ENCODE measurements around the gene KAT8. TPM values are rescaled to one million over a fixed set of nuclear protein-coding genes. Genes with fewer than 3 reads are reported as not detected.

KAT8 gene
- total and polyA plus RNA-seq, 2 of the 13 experiments (the other 11 are each of a cell fraction or from before 2014, with no cell fraction given): 79.0 to 84.2 TPM

- TF ChIP-seq ZNF580 (CRISPR knock-in tag; IDR thresholded peaks at IDR 0.05; ENCODE audit: borderline replicate concordance, low read depth) (no peak), ZNF646 (CRISPR knock-in tag; IDR thresholded peaks at IDR 0.05) (no peak), SRY (CRISPR knock-in tag; IDR thresholded peaks at IDR 0.05) (0 out of 2 replicates have a peak, but pooled peaks have one; percentile 22)
Measured at GRCh38 chr16:31109622-31110021, 7.8 kb upstream of the KAT8 start (continued).

GRCh38 chr16:31110106-31111034 lies 7.1 kb upstream of the KAT8 start:
- Histone ChIP-seq H3K36me3 (replicated peaks in 1 of 2; ENCODE audit: control insufficient read depth in 1 of 2, insufficient read depth in 2 of 2, low read length in 2 of 2) (peaks cover 20 to 35% of the 10 kb centered on the region in 2 experiments), H3K79me2 (ENCODE audit: insufficient read depth, low read length) (peaks cover 12% of the 10 kb centered on the region), H2AFZ (ENCODE audit: low read length) (no peak overlapping the region), H3K9me3 (ENCODE audit: low read length) (no peaks in the 10 kb centered on the region), H3K4me1 (ENCODE audit: insufficient read depth, low read length) (peaks cover 60% of the 10 kb centered on the region), H3K9ac (ENCODE audit: insufficient read depth, low read depth, low read length) (no peak overlapping the region), H3K4me3 (replicated peaks in 1 of 3; ENCODE audit: insufficient read depth in 1 of 3, low read depth in 2 of 3, low read length in 3 of 3) (no peak overlapping the region), H3K27me3 (ENCODE audit: control insufficient read depth in 1 of 2, insufficient read depth in 2 of 2, low read length in 2 of 2) (no peaks in the 10 kb centered on the region), H3K4me2 (ENCODE audit: low read depth, low read length) (no peak overlapping the region), H4K20me1 (ENCODE audit: insufficient read depth, low read length) (no peaks in the 10 kb centered on the region), H3K27ac (ENCODE audit: extremely low read length, insufficient read depth, low read length) (no peak overlapping the region)
- intact Hi-C loops (cut with micrococcal nuclease; ENCODE audit: unreplicated experiment): no loop called here
- BruUV-seq (replicated peaks): no TSS peak
- WGBS (ENCODE audit: low lambda C conversion rate): 92% methylated on average over 21 of the region's 26 CpGs
- in situ Hi-C loops (cut with HindIII; ENCODE audit: extremely low pct_ligation_motif_present, low pct_unique_long_range_greater_than_20kb): no loop called here
- ChIA-PET POLR2A (interaction anchor here (3.7 kb wide), 1 partner anchor 7 kb away, joined by 17 read pairs; the partner anchor contains the start of gene KAT8), CTCF (ENCODE audit: low intra/inter-chr PET ratio, low total read pairs) (no interaction called here)
- FAIRE-seq (no peak), ATAC-seq (no peak), DNase-seq (ENCODE audit: low spot score) (no peak)
- no peak for TF ChIP-seq DR1 (CRISPR knock-in tag; IDR thresholded peaks at IDR 0.05)
- TF ChIP-seq ZNF572 (CRISPR knock-in tag; IDR thresholded peaks at IDR 0.05): 0 out of 2 replicates have a peak, but pooled peaks have one; percentile 23

Measured in HepG2 (cell line).